Sigmoid colon (tissue), 7 donors: Measurements from ENCODE around the gene PLA2R1. TPM values are rescaled to one million over a fixed set of nuclear protein-coding genes. Genes with fewer than 3 reads are reported as not detected.
A peak's percentile ranks its signal among the peaks of the same experiment; 100 is the strongest.

ENCODE experiments used
- DNase-seq: peaks from one replicate; pipeline ENCODE4 v3.0.0-alpha.2; 2019
- H3K27ac ChIP-seq, 4 donors: fragments of 200-600 bp; sonication (generic); one replicate each; pipeline ENCODE4 v1.5.1; 2016 to 2019; ENCODE audit warnings: mild to moderate bottlenecking in 1 of 4
- H3K27me3 ChIP-seq, 3 donors: fragments of 200-600 bp; sonication (generic); one replicate each; pipeline ENCODE4 v1.5.1; 2019; ENCODE audit warnings: mild to moderate bottlenecking in 1 of 3
- H3K36me3 ChIP-seq, 4 donors: fragments of 200-600 bp; sonication (generic); one replicate each; pipeline ENCODE4 v1.5.1; 2016 to 2019
- H3K4me1 ChIP-seq, 4 donors: fragments of 200-600 bp; sonication (generic); one replicate each; pipeline ENCODE4 v1.5.1; 2017 to 2019
- H3K4me3 ChIP-seq, 4 donors: fragments of 200-600 bp; sonication (generic); one replicate each; pipeline ENCODE4 v1.5.1; 2017 to 2019; ENCODE audit warnings: mild to moderate bottlenecking in 2 of 4, moderate library complexity in 1 of 4
- H3K9me3 ChIP-seq, 4 donors: fragments of 200-600 bp in 3 of 4; sonication (generic) in 3 of 4; one replicate each; pipeline versions ENCODE4 v1.5.1 to v1.6.1; 2013 to 2019
- CTCF ChIP-seq, 4 experiments: fragments of 450-650 bp in 3 of 4; fragments of 200-600 bp in 1 of 4; IDR thresholded peaks; one replicate each; pipeline ENCODE4 v1.5.1; 2016 to 2019; ENCODE audit warnings: antibody characterized with exemption in 4 of 4, mild to moderate bottlenecking in 3 of 4, moderate library complexity in 2 of 4
- EP300 ChIP-seq, 4 donors: sonication (generic); formaldehyde crosslinking; IDR thresholded peaks; one replicate each; pipeline ENCODE4 v1.6.1; 2017; ENCODE audit warnings: antibody characterized with exemption in 4 of 4
- POLR2A ChIP-seq, 2 donors: fragments of 450-650 bp; IDR thresholded peaks; one replicate each; pipeline ENCODE4 v1.6.1; 2016; ENCODE audit warnings: antibody characterized with exemption in 2 of 2, mild to moderate bottlenecking in 2 of 2, moderate library complexity in 2 of 2
- POLR2AphosphoS5 ChIP-seq, 4 donors: sonication (generic); formaldehyde crosslinking; IDR thresholded peaks; one replicate each; pipeline ENCODE4 v1.6.1; 2017; ENCODE audit warnings: antibody characterized with exemption in 4 of 4
- WGBS, 2 donors: extraction: QIAGEN DNeasy Blood & Tissue Kit; methylation state at CpG; one replicate each; pipeline ENCODE4 v1.1.7; 2013; 5-methylcytosine and 5-hydroxymethylcytosine counted together
- intact Hi-C: fragments of 100-400 bp; cut with DNase I; formaldehyde crosslinking; loops from one replicate; pipeline ENCODE4 v1.15.1; 2023
- polyA plus RNA-seq, 3 donors: library from polyadenylated mRNA; stranded (reverse); fragments of 200-250 nt; gene quantifications; one replicate each; pipeline ENCODE4 v1.2.3, GENCODE V29; 2013
- total RNA-seq, 4 donors: library from RNA; depleted of rRNA; stranded (reverse); fragments of >200 nt; gene quantifications; one replicate each; pipeline ENCODE4 v1.1.0, GENCODE V29; 2016
- donor health status: healthy with polysubstance abuse.
- donor health status: Bipolar disorder and iron deficiency.
- donor health status: healthy.

Gene PLA2R1
- total and polyA plus RNA-seq, 7 donors, result 0.23 to 19.7 (median 3.9) TPM

- Histone ChIP-seq H3K27ac (no peak overlapping the region), H3K4me3 (no peak overlapping the region), H3K27me3 (no peaks in the 10 kb centered on the region), H3K4me1 (peaks cover 0 to 20% (median 11%) of the 10 kb centered on the region in 4 donors), H3K36me3 (no peaks in the 10 kb centered on the region), H3K9me3 (no peaks in the 10 kb centered on the region)
- intact Hi-C loops, result no loop called here
- WGBS, 2 donors, result 92 to 100% methylated on average over 1 of the region's 1 CpG
- no peak for DNase-seq
- TF ChIP-seq POLR2AphosphoS5 (IDR thresholded peaks at IDR 0.05) (no peak), EP300 (IDR thresholded peaks at IDR 0.05) (no peak), POLR2A (IDR thresholded peaks at IDR 0.05) (no peak), CTCF (IDR thresholded peaks at IDR 0.05) (no peak)
Measured at GRCh38 chr2:160064916-160065315, 2.5 kb upstream of the PLA2R1 start.

- Histone ChIP-seq H3K27me3 (no peaks in the 10 kb centered on the region), H3K36me3 (no peaks in the 10 kb centered on the region)
- 57 to 80% methylated on average over 4 of the region's 4 CpGs for WGBS, 2 donors
Measured at GRCh38 chr2:160063879-160064612, 1.6 kb upstream of the PLA2R1 start.

GRCh38 chr2:160063271-160063670, 856 bp upstream of the PLA2R1 start:
- no peak for DNase-seq
- H3K27me3 ChIP-seq, result no peaks in the 10 kb centered on the region
- H3K4me3 ChIP-seq, result peak overlapping the region; percentile 55 to 90 (median 80)
- H3K4me1 ChIP-seq, result peaks cover 0 to 20% (median 11%) of the 10 kb centered on the region in 4 donors
- H3K27ac ChIP-seq, result peak overlapping the region in 3 of 4 donors; percentile 50 to 72 (median 67)
- H3K36me3 ChIP-seq, result no peaks in the 10 kb centered on the region
- TF ChIP-seq POLR2A (IDR thresholded peaks at IDR 0.05), result no peak
- TF ChIP-seq EP300 (IDR thresholded peaks at IDR 0.05), result no peak
- TF ChIP-seq POLR2AphosphoS5 (IDR thresholded peaks at IDR 0.05), result no peak
- TF ChIP-seq CTCF (IDR thresholded peaks at IDR 0.05), result no peak
- H3K9me3 ChIP-seq, result no peaks in the 10 kb centered on the region
- 11 to 45% methylated on average over 5 of the region's 5 CpGs for WGBS, 2 donors
- intact Hi-C loops, result no loop called here

More at GRCh38 chr2:160063879-160064612, 1.6 kb upstream of the PLA2R1 start:
- intact Hi-C loops, result no loop called here
- no peak overlapping the region for H3K27ac ChIP-seq
- peaks cover 0 to 20% (median 11%) of the 10 kb centered on the region in 4 donors for H3K4me1 ChIP-seq
- no peak overlapping the region for H3K4me3 ChIP-seq
- no peak for DNase-seq
- TF ChIP-seq POLR2AphosphoS5 (IDR thresholded peaks at IDR 0.05) (no peak), EP300 (IDR thresholded peaks at IDR 0.05) (no peak), POLR2A (IDR thresholded peaks at IDR 0.05) (no peak), CTCF (IDR thresholded peaks at IDR 0.05) (no peak)
- H3K9me3 ChIP-seq, result no peaks in the 10 kb centered on the region

GRCh38 chr2:160061944-160062291, 497 bp downstream of the PLA2R1 start:
- H3K4me3 ChIP-seq, result peak overlapping the region; percentile 55 to 90 (median 80)
- H3K4me1 ChIP-seq, result peaks cover 0 to 23% (median 11%) of the 10 kb centered on the region in 4 donors
- WGBS, 2 donors, result 3% methylated on average over 27 of the region's 27 CpGs
- intact Hi-C loops, result no loop called here
- no peaks in the 10 kb centered on the region for H3K36me3 ChIP-seq
- peak overlapping the region; percentile 27 to 72 (median 58) for H3K27ac ChIP-seq
- DNase-seq, result peak; percentile 69
- no peak for TF ChIP-seq EP300 (IDR thresholded peaks at IDR 0.05)
- TF ChIP-seq CTCF (IDR thresholded peaks at IDR 0.05), result no peak
- no peaks in the 10 kb centered on the region for H3K9me3 ChIP-seq
- no peaks in the 10 kb centered on the region for H3K27me3 ChIP-seq
